Measurements from ENCODE around the gene RDX.
A peak's percentile ranks its signal among the peaks of the same experiment; 100 is the strongest.

DNA sequence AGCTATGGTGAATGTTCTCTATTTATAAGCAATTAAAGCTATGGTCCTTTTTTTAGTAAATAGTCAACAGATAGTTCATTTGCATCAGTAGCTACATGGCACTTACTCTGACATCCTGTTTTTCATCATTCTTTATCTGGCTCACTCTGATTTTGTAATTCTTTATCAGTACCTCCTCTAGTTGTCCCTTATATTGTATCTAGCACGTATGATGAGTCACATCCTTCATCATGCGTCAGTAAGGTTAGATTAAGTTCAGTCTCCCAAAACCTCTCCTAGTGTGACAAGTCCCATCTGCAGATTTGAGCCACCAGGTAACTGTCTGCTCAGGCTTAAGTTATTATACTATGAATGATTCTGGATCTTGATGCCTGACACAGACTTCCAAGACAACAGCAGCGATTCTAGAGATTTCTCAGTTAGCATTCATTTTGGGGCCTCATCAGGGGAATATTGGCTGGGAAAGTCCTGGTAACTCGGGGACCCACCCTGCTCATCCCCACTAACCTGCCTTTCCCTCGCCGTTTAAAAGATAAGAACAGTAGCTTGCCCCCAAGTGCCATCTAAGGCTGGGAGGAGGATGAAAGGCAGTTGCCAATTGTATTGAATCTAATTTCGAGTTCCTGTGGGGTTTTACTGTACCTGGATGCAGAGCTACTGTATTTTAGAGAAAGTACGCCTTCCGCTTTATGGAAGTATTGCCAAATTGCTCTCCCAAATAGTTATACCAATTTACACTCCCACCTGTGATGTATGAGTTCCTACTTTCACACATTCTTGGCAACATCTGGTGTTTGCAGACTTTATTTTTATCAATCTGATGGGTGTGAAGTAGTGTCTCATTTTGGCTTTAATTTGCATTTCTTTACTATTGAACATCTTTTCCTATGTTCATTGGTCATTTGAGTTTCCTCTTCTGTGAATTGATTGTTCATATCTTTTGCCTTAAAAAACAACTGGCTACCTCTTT, 147.4 kb downstream of the RDX start:
- TF ChIP-seq TCF7L2 (IDR thresholded peaks at IDR 0.05; ENCODE audit: borderline replicate concordance, extremely low read depth, insufficient read depth, insufficient read length) (no peak), JUND (IDR thresholded peaks at IDR 0.05) (peak; percentile 80), RAD21 (IDR thresholded peaks at IDR 0.05; ENCODE audit: low read depth) (no peak)
